Muscle of leg (tissue), 11 donors: Measurements from ENCODE around the gene LRRC74A. TPM values are rescaled to one million over a fixed set of nuclear protein-coding genes. Genes with fewer than 3 reads are reported as not detected.
"Not testable (repeated sequence)": the region's sequence is repeated elsewhere in the genome, so short reads cannot be mapped to it uniquely, and the experiment has no call there.

ENCODE experiments used
- DNase-seq: peaks from one replicate; pipeline ENCODE4 v3.0.0; 2013
- H3K27ac ChIP-seq: one replicate; pipeline ENCODE4 v1.5.1; 2013; ENCODE audit warnings: mild to moderate bottlenecking, low read length, control low read depth
- H3K27me3 ChIP-seq: one replicate; pipeline ENCODE4 v1.6.1; 2013; ENCODE audit warnings: low read length; ENCODE audit not compliant: control insufficient read depth, insufficient read depth
- H3K36me3 ChIP-seq: one replicate; pipeline ENCODE4 v1.6.1; 2013; ENCODE audit warnings: low read length; ENCODE audit not compliant: control insufficient read depth, insufficient read depth
- H3K4me1 ChIP-seq: one replicate; pipeline ENCODE4 v1.6.1; 2013; ENCODE audit warnings: low read length; ENCODE audit not compliant: control insufficient read depth, insufficient read depth
- H3K4me3 ChIP-seq: one replicate; pipeline ENCODE4 v1.5.1; 2013; ENCODE audit warnings: low read length, control low read depth
- H3K9me3 ChIP-seq: replicated peaks from 2 replicates; pipeline ENCODE4 v1.6.1; 2013; ENCODE audit warnings: low read depth, low read length; ENCODE audit not compliant: control insufficient read depth
- WGBS: methylation state at CpG from one replicate; pipeline ENCODE4 v1.1.5; 2013; ENCODE audit warnings: missing lambda C conversion rate; ENCODE audit not compliant: insufficient coverage; 5-methylcytosine and 5-hydroxymethylcytosine counted together
- polyA plus RNA-seq, 8 donors: library from polyadenylated mRNA; unstranded; fragments of 120-200 nt; gene quantifications; one replicate each; pipeline versions ENCODE4 v1.2.1 to v1.2.3, GENCODE V29; 2013; ENCODE audit warnings: inconsistent platforms in 1 of 8, low replicate concordance in 1 of 8; ENCODE audit not compliant: insufficient read length in 8 of 8, insufficient read depth in 1 of 8
- total RNA-seq: library from RNA; stranded (reverse); fragments of 120-200 nt; gene quantifications from one replicate; pipeline ENCODE4 v1.2.4, GENCODE V29; 2013

LRRC74A gene
- total and polyA plus RNA-seq, 9 donors: 0.07 to 0.19 (median 0.16) TPM; not detected in 6

- Histone ChIP-seq H3K9me3 (no peaks in the 10 kb centered on the region), H3K27me3 (no peaks in the 10 kb centered on the region), H3K27ac (peak overlapping the region; percentile 13), H3K4me3 (no peak overlapping the region), H3K4me1 (peaks cover 41% of the 10 kb centered on the region), H3K36me3 (no peaks in the 10 kb centered on the region)
- WGBS: 57% methylated on average over 16 of the region's 19 CpGs
- peak; percentile 56 for DNase-seq
These were observed 78.0 kb downstream of the LRRC74A start for GRCh38 chr14:76904100-76904739.

- no peak overlapping the region for H3K4me3 ChIP-seq
- peak overlapping the region; percentile 13 for H3K27ac ChIP-seq
- 28% methylated on average over 11 of the region's 14 CpGs for WGBS
- no peaks in the 10 kb centered on the region for H3K9me3 ChIP-seq
- DNase-seq: peak; percentile 65
- H3K27me3 ChIP-seq: no peaks in the 10 kb centered on the region
- no peaks in the 10 kb centered on the region for H3K36me3 ChIP-seq
- peaks cover 41% of the 10 kb centered on the region for H3K4me1 ChIP-seq
These were observed 78.7 kb downstream of the LRRC74A start for GRCh38 chr14:76904740-76905569.

- H3K27ac ChIP-seq: no peak overlapping the region
- no peaks in the 10 kb centered on the region for H3K36me3 ChIP-seq
- WGBS: no CpG with 5 or more reads among the region's 3 CpGs
- DNase-seq: peak; percentile 71
- peaks cover 23% of the 10 kb centered on the region for H3K4me1 ChIP-seq
- no peaks in the 10 kb centered on the region for H3K27me3 ChIP-seq
- H3K4me3 ChIP-seq: no peak overlapping the region
- no peaks in the 10 kb centered on the region for H3K9me3 ChIP-seq
These were observed 82.6 kb downstream of the LRRC74A start for GRCh38 chr14:76908834-76909233.

- peak; percentile 4 for DNase-seq
- no peaks in the 10 kb centered on the region for H3K9me3 ChIP-seq
- H3K27ac ChIP-seq: no peak overlapping the region
- H3K4me1 ChIP-seq: peaks cover 23% of the 10 kb centered on the region
- H3K4me3 ChIP-seq: no peak overlapping the region
- 86% methylated on average over 2 of the region's 2 CpGs for WGBS
- no peaks in the 10 kb centered on the region for H3K36me3 ChIP-seq
- H3K27me3 ChIP-seq: no peaks in the 10 kb centered on the region
These were observed 83.1 kb downstream of the LRRC74A start for GRCh38 chr14:76909266-76909665.

- Histone ChIP-seq H3K27me3 (no peaks in the 10 kb centered on the region), H3K36me3 (no peaks in the 10 kb centered on the region), H3K4me3 (no peak overlapping the region), H3K9me3 (no peaks in the 10 kb centered on the region), H3K4me1 (peaks cover 16% of the 10 kb centered on the region), H3K27ac (no peak overlapping the region)
- DNase-seq: no peak
- WGBS: 89% methylated on average over 2 of the region's 4 CpGs
These were observed 84.2 kb downstream of the LRRC74A start for GRCh38 chr14:76910371-76910890.

GRCh38 chr14:76911473-76911872, 85.3 kb downstream of the LRRC74A start:
- no peak overlapping the region for H3K27ac ChIP-seq
- H3K4me1 ChIP-seq: peaks cover 23% of the 10 kb centered on the region
- H3K4me3 ChIP-seq: no peak overlapping the region
- no peaks in the 10 kb centered on the region for H3K27me3 ChIP-seq
- WGBS: no CpG with 5 or more reads among the region's 1 CpG
- H3K36me3 ChIP-seq: no peaks in the 10 kb centered on the region
- no peaks in the 10 kb centered on the region for H3K9me3 ChIP-seq
- DNase-seq: no peak

GRCh38 chr14:76914533-76915081, 88.4 kb downstream of the LRRC74A start:
- H3K27ac ChIP-seq, DNase-seq, H3K4me3 ChIP-seq, H3K27me3 ChIP-seq, H3K9me3 ChIP-seq, H3K36me3 ChIP-seq: not testable (repeated sequence)
- peaks cover 54% of the 10 kb centered on the region for H3K4me1 ChIP-seq
- WGBS: no CpG with 5 or more reads among the region's 8 CpGs

- Histone ChIP-seq H3K4me3 (no peak overlapping the region), H3K27ac (no peak overlapping the region), H3K36me3 (no peaks in the 10 kb centered on the region), H3K9me3 (no peaks in the 10 kb centered on the region), H3K4me1 (peaks cover 69% of the 10 kb centered on the region), H3K27me3 (no peaks in the 10 kb centered on the region)
- DNase-seq: peak; percentile 37
- 75% methylated on average over 11 of the region's 15 CpGs for WGBS
These were observed 90.0 kb downstream of the LRRC74A start for GRCh38 chr14:76916040-76916715.

GRCh38 chr14:76917158-76917596, 91.0 kb downstream of the LRRC74A start:
- H3K27me3 ChIP-seq: no peaks in the 10 kb centered on the region
- 80% methylated on average over 6 of the region's 7 CpGs for WGBS
- peaks cover 79% of the 10 kb centered on the region for H3K4me1 ChIP-seq
- DNase-seq: peak; percentile 80
- no peaks in the 10 kb centered on the region for H3K9me3 ChIP-seq
- no peaks in the 10 kb centered on the region for H3K36me3 ChIP-seq
- peak overlapping the region; percentile 99 for H3K27ac ChIP-seq
- H3K4me3 ChIP-seq: no peak overlapping the region
